Measurements from ENCODE around the gene CA14.

CA14 gene

DNA sequence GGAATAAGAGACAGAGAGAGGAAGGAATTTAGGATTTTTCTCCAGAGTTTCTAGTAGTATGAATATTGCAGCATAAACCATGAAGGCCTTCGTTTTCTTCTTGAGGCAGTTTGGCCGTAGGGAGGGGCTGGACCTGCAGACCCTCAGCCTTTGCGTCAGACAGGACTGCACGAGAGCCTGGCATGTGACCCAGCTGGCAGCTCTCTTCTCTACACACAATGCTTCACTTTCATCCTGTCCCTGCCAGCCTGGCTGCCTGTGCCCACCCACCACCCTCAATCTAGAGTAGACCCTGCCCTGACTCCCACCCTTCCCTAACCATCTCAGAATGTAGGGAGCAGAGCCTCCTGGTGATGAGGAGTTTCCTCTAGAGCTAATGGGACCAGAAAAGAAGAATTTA, 1.6 kb downstream of the CA14 start:
- no peak for TF ChIP-seq CTCF (IDR thresholded peaks at IDR 0.05; ENCODE audit: extremely low read depth, insufficient read depth, missing control alignments)
- no peak for DNase-seq (ENCODE audit: low spot score)
- in situ Hi-C loops (cut with MboI; ENCODE audit: low pct_unique_long_range_greater_than_20kb, low sequenced_read_pairs, unreplicated experiment) = loop anchor here (25.0 kb wide), 1 partner anchor 278 kb away; the partner anchor contains the start of gene ADAMTSL4

GRCh38 chr1:150259758-150260669, 2.4 kb downstream of the CA14 start:
- DNase-seq (ENCODE audit: low spot score) = no peak
- no peak for TF ChIP-seq CTCF (IDR thresholded peaks at IDR 0.05; ENCODE audit: extremely low read depth, insufficient read depth, missing control alignments)
- in situ Hi-C loops (cut with MboI; ENCODE audit: low pct_unique_long_range_greater_than_20kb, low sequenced_read_pairs, unreplicated experiment) = loop anchor here (25.0 kb wide), 1 partner anchor 277 kb away; the partner anchor contains the start of gene ADAMTSL4

DNA sequence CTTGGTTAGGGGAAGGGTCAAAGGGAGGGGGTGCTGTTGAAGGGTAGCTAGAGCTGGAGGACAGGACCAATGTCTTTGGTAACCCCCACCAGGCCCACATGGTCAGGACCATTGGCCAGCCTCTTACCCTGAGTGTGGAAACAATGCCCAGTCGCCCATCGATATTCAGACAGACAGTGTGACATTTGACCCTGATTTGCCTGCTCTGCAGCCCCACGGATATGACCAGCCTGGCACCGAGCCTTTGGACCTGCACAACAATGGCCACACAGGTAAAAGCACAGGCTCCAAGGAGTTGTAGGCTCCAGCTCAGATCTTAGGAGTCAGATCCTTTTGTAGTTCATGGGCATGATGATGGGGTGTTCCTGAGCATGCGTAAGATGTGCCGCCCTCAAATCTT, 3.8 kb downstream of the CA14 start:
- in situ Hi-C loops (cut with MboI; ENCODE audit: low pct_unique_long_range_greater_than_20kb, low sequenced_read_pairs, unreplicated experiment) = loop anchor here (25.0 kb wide), 1 partner anchor 276 kb away; the partner anchor contains the start of gene ADAMTSL4
- no peak for DNase-seq (ENCODE audit: low spot score)
- no peak for TF ChIP-seq CTCF (IDR thresholded peaks at IDR 0.05; ENCODE audit: extremely low read depth, insufficient read depth, missing control alignments)

GRCh38 chr1:150262388-150263320, 5.1 kb downstream of the CA14 start:
- no peak for TF ChIP-seq CTCF (IDR thresholded peaks at IDR 0.05; ENCODE audit: extremely low read depth, insufficient read depth, missing control alignments)
- in situ Hi-C loops (cut with MboI; ENCODE audit: low pct_unique_long_range_greater_than_20kb, low sequenced_read_pairs, unreplicated experiment) = loop anchor here (25.0 kb wide), 1 partner anchor 275 kb away; the partner anchor contains the start of gene ADAMTSL4
- no peak for DNase-seq (ENCODE audit: low spot score)

- TF ChIP-seq CTCF (IDR thresholded peaks at IDR 0.05; ENCODE audit: extremely low read depth, insufficient read depth, missing control alignments) = no peak
- no peak for DNase-seq (ENCODE audit: low spot score)
- in situ Hi-C loops (cut with MboI; ENCODE audit: low pct_unique_long_range_greater_than_20kb, low sequenced_read_pairs, unreplicated experiment) = loop anchor here (25.0 kb wide), 1 partner anchor 274 kb away; the partner anchor contains the start of gene ADAMTSL4
These were observed 6.0 kb downstream of the CA14 start for GRCh38 chr1:150263549-150263948.

GRCh38 chr1:150267896-150268295, 10.3 kb downstream of the CA14 start:
- in situ Hi-C loops (cut with MboI; ENCODE audit: low pct_unique_long_range_greater_than_20kb, low sequenced_read_pairs, unreplicated experiment) = loop anchor here (25.0 kb wide), 1 partner anchor 269 kb away; the partner anchor contains the start of gene ADAMTSL4
- no peak for TF ChIP-seq CTCF (IDR thresholded peaks at IDR 0.05; ENCODE audit: extremely low read depth, insufficient read depth, missing control alignments)
- no peak for DNase-seq (ENCODE audit: low spot score)
